ENCODE measurements around the gene SMKR1. TPM values are rescaled to one million over a fixed set of nuclear protein-coding genes. Genes with fewer than 3 reads are reported as not detected.
A peak's percentile ranks its signal among the peaks of the same experiment; 100 is the strongest.
"Not testable (repeated sequence)": the region's sequence is repeated elsewhere in the genome, so short reads cannot be mapped to it uniquely, and the experiment has no call there.

Gene SMKR1
- polyA plus RNA-seq, 1 donor from 2014 or later: 8.3 TPM

DNA sequence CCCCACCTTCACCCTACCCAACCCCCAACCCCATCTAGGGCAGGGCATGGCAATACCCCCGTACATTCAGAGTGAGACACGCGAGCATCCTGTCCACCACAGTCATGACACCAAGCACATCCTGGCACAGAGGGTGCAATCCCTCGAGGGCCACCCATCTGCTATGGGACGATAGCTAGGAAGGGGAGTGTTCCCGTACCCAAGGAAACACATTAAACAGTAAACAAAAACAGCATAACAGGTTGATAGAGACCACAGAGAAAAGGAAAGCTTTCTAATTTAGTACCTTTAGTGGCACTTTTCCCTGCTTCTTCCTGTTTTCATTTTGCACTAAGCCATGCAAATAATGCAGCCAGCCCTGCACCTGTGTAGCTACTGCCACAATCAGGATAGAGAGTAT lies 2.3 kb upstream of the SMKR1 start:
- H3K9me3 Mint-ChIP-seq: no peaks in the 10 kb centered on the region
- peaks cover 34 to 37% (median 36%) of the 10 kb centered on the region in 3 donors for H3K4me1 Mint-ChIP-seq
- no peaks in the 10 kb centered on the region for H3K27me3 Mint-ChIP-seq
- H3K4me3 Mint-ChIP-seq: peak overlapping the region; percentile 71 to 90 (median 88)
- peaks cover 4% of the 10 kb centered on the region for H3K36me3 Mint-ChIP-seq
- H3K27ac Mint-ChIP-seq: peak overlapping the region; percentile 95 to 97 (median 97)

DNA sequence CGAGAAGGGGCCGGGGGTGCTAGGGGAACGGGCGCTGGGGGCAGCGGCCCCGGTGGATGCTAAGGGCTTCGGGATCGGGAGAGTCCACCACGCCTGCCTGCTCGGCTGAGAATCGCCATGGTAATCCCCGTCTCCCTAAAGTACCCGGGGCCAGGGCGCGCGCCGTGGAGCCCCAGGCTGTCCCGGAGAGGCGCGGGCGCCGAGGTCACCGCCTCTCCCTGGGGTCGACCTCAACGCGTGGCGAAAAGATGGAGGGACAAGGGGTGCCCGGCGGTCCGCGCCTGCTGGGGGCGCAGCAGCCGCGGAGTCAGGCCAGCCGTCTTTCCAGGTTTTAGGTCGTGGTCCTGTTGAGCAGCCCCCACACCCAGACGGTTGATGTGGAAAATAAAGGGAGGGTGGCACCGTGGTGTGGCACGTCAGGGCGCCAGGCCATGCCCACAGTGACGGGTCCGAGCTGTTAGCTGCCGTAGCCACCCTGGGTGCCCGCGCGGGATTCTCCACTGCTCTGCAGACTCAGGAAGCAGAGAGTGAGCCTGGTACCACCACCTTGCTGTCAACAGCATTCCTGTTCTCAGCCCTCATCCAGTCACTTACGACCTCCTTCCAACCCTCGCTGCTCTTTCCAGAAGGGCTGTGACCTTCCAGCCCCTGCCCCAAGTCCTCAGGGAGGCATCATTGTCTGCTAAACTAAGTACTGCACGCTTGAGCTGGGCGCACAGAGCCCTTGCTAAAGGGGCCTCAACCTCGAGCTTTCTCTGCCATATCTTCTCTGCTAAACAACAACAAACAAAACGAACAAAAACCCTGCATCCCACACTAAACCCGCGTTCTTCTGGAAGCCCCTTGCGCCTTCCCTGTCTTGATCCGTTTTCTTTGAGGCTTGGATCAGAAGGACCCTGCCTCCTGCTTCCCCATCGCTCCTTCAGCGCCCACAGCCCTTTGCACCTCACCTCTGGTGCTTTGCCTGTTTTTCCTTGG lies 666 bp downstream of the SMKR1 start:
- Mint-ChIP-seq H3K4me1 (peaks cover 20 to 25% (median 21%) of the 10 kb centered on the region in 3 donors), H3K9me3 (no peaks in the 10 kb centered on the region)

DNA sequence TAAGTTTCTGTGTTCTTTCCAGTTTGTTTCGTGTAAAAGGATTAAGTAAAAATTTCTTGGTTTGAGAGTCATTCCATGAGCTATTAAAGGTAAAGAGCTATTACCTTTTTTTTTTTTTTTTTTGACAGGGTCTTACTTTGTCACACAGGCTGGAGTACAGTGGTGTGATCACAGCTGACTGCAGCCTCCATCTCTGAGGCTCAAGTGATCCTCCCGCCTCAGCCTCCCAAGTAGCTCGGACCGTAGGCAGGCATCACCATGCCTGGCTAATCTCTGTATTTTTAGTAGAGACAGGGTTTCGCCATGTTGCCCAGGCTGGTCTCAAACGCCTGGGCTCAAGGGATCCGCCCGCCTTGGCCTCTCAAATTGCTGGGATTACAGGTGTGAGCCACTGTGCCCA lies 1.4 kb downstream of the SMKR1 start:
- peak overlapping the region; percentile 87 to 93 (median 90) for H3K4me3 Mint-ChIP-seq
- no peaks in the 10 kb centered on the region for H3K9me3 Mint-ChIP-seq
- H3K27me3 Mint-ChIP-seq: no peaks in the 10 kb centered on the region
- H3K27ac Mint-ChIP-seq: peak overlapping the region; percentile 94 to 97 (median 95)
- peaks cover 2% of the 10 kb centered on the region for H3K36me3 Mint-ChIP-seq
- peaks cover 17 to 25% (median 21%) of the 10 kb centered on the region in 3 donors for H3K4me1 Mint-ChIP-seq

More for the DNA sequence above, 666 bp downstream of the SMKR1 start:
- Mint-ChIP-seq H3K36me3 (peaks cover 2% of the 10 kb centered on the region), H3K27me3 (no peaks in the 10 kb centered on the region), H3K27ac (peak overlapping the region; percentile 94 to 97 (median 95)), H3K4me3 (peak overlapping the region; percentile 87 to 93 (median 90))

DNA sequence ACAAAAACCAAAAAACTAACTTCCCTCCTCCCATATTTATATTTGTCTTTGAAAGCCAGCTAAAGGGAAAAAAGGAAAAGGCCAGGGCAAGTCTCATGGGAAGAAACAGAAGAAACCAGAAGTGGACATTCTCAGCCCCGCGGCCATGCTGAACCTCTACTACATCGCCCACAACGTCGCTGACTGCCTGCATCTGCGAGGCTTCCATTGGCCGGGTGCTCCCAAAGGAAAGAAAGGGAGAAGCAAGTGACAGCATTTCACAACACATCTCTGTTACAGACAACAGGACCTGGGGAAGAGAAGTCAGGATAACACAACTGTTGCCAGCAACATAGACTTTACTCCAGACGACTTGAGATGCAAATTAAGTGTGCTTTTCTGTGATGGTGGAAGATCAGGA lies 9.9 kb downstream of the SMKR1 start:
- H3K4me3 Mint-ChIP-seq: no peak overlapping the region

DNA sequence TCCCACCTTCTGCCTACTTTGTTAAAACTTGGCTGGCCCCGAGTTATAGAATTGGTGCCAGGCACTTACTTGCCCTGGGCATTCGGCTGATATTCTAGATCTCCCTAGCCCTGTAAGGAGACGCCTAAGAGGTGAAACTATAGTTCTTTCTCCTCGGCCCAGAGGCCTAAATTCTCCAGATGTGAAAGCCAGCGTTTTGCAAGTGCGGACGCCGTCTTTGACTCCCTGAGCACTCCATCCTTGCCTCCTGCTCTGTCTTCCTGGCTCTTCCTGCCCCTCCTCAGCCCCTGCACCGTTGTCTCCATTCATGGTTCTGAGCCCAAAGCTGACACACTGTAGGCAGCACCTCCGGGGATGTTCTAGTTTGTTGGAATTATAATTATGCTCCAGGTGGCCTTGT lies 11.2 kb downstream of the SMKR1 start:
- Mint-ChIP-seq H3K36me3 (peaks cover 8% of the 10 kb centered on the region), H3K4me3 (no peak overlapping the region), H3K9me3 (peaks cover 0 to 1% (median 0%) of the 10 kb centered on the region in 3 donors), H3K27ac (no peak overlapping the region), H3K27me3 (peaks cover 3% of the 10 kb centered on the region), H3K4me1 (peaks cover 0 to 4% (median 2%) of the 10 kb centered on the region in 3 donors)

More for the DNA sequence above, 9.9 kb downstream of the SMKR1 start:
- Mint-ChIP-seq H3K9me3 (peaks cover 0 to 1% (median 0%) of the 10 kb centered on the region in 3 donors), H3K4me1 (peaks cover 0 to 4% (median 2%) of the 10 kb centered on the region in 3 donors), H3K36me3 (peaks cover 8% of the 10 kb centered on the region), H3K27me3 (no peaks in the 10 kb centered on the region), H3K27ac (peak overlapping the region in 1 of 3 donors; percentile 22)

DNA sequence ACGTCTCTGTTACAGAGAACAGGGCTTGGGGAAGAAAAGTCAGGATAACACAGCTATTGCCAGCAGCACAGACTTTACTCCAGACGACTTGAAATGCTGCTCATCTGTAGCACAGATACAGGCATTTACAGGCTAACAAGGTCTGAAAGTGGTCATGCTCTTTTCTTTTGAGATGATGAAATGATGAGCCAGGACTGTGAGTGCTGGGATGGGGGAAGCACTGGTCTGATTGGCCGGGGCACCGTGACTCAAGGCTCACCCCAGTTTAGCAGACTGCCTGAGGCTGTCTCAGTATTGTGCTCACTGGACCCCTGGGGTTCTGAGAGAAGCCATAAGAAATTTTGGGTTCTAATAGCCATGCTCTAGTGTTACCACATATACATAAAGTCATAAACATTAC lies 12.4 kb downstream of the SMKR1 start:
- peak overlapping the region in 1 of 3 donors; percentile 74 for H3K27ac Mint-ChIP-seq
- H3K36me3 Mint-ChIP-seq: peaks cover 8% of the 10 kb centered on the region
- H3K9me3 Mint-ChIP-seq: peaks cover 0 to 1% (median 0%) of the 10 kb centered on the region in 3 donors
- H3K27me3 Mint-ChIP-seq: peaks cover 5% of the 10 kb centered on the region
- H3K4me1 Mint-ChIP-seq: peaks cover 0 to 4% (median 2%) of the 10 kb centered on the region in 3 donors
- H3K4me3 Mint-ChIP-seq: no peak overlapping the region

DNA sequence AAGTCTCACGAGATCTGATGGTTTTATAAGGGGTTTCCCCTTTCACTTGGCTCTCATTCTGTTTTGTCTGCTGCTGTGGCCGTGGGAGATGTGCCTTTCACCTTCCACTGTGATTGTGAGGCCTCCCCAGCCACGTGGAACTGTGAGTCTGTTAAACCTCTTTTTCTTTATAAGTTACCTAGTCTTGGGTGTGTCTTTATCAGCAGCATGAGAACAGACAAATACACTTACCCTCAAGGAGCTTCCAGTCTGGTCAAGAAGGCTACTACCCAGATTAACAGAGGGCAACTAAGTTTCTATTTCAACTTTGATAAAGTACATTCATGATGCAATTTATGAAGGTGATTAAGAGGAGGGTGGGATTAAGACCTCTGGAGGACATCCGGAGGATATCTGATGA lies 13.1 kb downstream of the SMKR1 start:
- no peak overlapping the region for H3K4me3 Mint-ChIP-seq
- peaks cover 0 to 1% (median 0%) of the 10 kb centered on the region in 3 donors for H3K9me3 Mint-ChIP-seq
- peaks cover 8% of the 10 kb centered on the region for H3K36me3 Mint-ChIP-seq
- peak overlapping the region in 1 of 3 donors; percentile 74 for H3K27ac Mint-ChIP-seq
- H3K27me3 Mint-ChIP-seq: peaks cover 7% of the 10 kb centered on the region
- peaks cover 0 to 4% (median 2%) of the 10 kb centered on the region in 3 donors for H3K4me1 Mint-ChIP-seq

DNA sequence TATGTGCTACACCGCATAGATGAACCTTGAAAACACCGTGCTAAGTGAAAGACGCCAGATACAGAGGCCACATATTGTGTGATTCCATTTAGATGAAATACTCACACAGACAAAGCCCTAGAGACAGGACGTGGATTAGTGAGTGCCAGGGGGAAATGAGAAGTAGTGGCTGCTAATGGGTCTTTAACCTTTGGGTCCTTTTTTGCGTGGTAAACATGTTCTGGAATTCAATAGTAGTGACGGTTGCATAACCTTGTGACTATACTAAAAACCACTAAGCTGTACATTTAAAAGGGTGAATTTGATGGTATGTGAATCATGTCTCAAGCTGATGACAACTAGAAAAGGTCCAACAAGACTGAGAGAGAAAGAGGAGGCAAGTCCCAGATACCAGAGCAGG lies 15.6 kb downstream of the SMKR1 start:
- Mint-ChIP-seq H3K9me3 (peaks cover 0 to 1% (median 0%) of the 10 kb centered on the region in 3 donors), H3K36me3 (peaks cover 7% of the 10 kb centered on the region), H3K4me1 (peaks cover 0 to 5% (median 2%) of the 10 kb centered on the region in 3 donors), H3K27ac (no peak overlapping the region), H3K4me3 (no peak overlapping the region), H3K27me3 (peaks cover 21% of the 10 kb centered on the region)

DNA sequence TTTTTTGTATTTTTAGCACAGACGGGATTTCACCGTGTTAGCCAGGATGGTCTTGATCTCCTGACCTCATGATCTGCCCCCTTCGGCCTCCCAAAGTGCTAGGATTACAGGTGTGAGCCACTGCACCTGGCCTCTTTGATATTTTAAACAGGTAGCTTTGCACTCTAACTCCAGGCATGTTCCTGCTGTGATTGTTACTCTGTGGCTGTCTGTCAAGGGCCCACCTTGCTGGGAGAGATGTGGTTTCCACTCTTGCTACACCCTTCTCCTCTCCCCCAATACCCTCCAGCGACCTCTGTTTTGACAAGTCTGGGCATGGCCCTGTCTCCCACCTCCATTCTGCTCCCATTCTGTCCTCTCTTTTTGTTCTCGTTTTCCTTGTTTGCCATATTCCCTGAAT lies 17.1 kb downstream of the SMKR1 start:
- Mint-ChIP-seq H3K27ac (no peak overlapping the region), H3K36me3 (peaks cover 7% of the 10 kb centered on the region), H3K27me3 (peaks cover 21% of the 10 kb centered on the region), H3K4me3 (no peak overlapping the region), H3K4me1 (peaks cover 0 to 5% (median 2%) of the 10 kb centered on the region in 3 donors), H3K9me3 (peaks cover 0 to 1% (median 0%) of the 10 kb centered on the region in 3 donors)

DNA sequence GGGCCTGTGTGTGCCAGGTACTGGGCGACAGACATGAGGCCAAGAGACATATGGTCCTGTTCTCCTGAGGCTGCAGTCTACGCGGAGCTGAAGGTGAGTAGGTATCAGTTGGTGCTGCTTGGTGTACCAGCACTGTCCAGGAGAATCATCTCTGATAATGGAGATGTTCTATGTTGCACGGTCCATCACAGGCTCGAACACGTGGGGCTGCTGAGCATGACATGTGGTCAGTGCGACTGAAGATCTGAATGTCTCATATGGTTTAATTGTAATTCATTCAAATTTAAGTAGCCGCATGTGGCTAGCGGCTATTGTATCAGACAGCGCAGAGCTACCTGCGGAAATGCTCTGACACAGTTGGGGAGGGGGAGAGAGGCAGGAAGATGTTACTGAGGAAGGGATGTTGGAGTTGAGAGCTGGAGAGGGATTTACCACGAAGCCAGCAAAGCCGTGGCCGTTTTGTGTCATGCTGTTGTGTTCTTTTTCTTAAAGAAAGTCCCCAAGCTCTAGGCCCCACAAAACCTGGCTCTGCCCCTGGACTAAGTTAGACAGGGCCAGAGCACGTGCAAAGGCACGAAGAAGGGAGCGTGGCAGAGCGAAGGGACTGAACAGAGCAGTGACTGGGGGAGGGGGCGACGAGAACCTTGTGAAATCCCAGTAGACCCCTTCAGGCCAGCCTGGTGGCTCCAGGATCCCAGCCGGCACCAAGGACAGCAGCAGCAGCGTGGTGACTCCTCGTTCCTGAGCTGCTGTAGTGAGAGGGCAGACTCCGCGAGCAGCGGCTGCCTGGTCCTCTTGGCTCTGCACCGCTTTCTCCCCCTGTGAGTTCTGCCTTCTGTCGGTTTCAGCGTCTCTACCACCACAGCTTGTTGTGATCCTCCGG lies 20.0 kb downstream of the SMKR1 start:
- Mint-ChIP-seq H3K4me3 (no peak overlapping the region), H3K27me3 (peaks cover 31% of the 10 kb centered on the region), H3K27ac (peak overlapping the region in 1 of 3 donors; percentile 36)

DNA sequence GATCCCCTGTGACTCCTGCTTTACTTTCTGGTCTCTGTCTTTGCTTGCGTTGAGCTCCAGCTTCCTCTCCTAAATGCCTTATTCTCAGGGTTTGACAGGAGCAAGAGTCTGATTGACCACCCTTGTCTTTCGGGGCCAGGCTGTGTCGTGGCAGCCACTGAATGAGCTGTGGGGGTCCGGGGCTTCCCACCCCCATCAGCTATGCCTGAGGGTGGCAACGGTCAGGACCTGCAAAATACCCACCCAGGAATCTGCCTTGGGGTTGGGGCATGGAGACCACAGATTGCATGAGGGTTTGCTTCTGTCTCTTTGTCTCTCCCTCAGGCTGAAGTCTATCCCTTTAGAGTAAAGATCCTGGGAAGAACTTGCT lies 20.6 kb downstream of the SMKR1 start:
- Mint-ChIP-seq H3K27me3 (peaks cover 30% of the 10 kb centered on the region), H3K4me1 (peaks cover 0 to 7% (median 4%) of the 10 kb centered on the region in 3 donors), H3K36me3 (no peaks in the 10 kb centered on the region), H3K27ac (no peak overlapping the region), H3K4me3 (no peak overlapping the region), H3K9me3 (no peaks in the 10 kb centered on the region)

More for the DNA sequence above, 20.0 kb downstream of the SMKR1 start:
- no peaks in the 10 kb centered on the region for H3K9me3 Mint-ChIP-seq
- peaks cover 0 to 7% (median 4%) of the 10 kb centered on the region in 3 donors for H3K4me1 Mint-ChIP-seq
- H3K36me3 Mint-ChIP-seq: no peaks in the 10 kb centered on the region

DNA sequence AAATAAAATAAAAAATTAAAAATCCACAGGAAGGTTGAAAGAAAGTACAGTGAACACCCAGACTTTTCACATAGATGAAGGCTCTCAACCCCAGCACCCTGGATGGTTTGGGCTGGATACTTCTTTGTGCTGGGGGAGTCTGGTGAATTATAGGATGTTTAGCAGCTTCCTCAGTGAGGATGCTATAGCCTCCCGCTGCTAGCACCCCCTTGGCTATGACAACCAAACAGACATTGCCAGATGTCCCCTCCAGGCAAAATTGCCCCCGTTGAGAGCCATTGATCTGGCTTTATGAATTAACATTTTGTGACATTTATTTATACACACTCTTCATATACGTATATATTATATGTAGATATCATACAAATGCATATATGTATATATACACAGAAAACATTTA lies 21.6 kb downstream of the SMKR1 start:
- peaks cover 28% of the 10 kb centered on the region for H3K27me3 Mint-ChIP-seq
- H3K36me3 Mint-ChIP-seq: no peaks in the 10 kb centered on the region
- no peak overlapping the region for H3K4me3 Mint-ChIP-seq
- H3K4me1 Mint-ChIP-seq: peaks cover 0 to 7% (median 4%) of the 10 kb centered on the region in 3 donors
- no peak overlapping the region for H3K27ac Mint-ChIP-seq
- H3K9me3 Mint-ChIP-seq: no peaks in the 10 kb centered on the region

DNA sequence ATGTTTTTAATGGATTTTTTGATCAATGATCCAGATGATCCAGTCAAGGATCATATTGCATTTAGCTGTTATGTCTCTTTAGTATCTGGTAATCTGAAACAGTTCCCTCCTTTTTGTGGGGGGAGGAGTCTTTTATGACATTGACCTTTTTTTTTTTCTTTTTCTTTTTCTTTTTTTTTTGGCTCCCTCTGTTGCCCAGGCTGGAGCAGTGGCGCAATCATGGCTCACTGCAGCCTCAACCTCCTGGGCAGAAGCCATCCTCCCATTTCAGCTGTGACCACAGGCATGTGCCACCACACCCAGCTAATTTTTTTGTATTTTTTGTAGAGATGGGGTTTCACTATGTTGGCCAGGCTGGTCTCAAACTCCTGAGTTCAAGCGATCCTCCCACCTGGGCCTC lies 22.1 kb downstream of the SMKR1 start:
- peaks cover 28% of the 10 kb centered on the region for H3K27me3 Mint-ChIP-seq
- H3K4me1 Mint-ChIP-seq, H3K36me3 Mint-ChIP-seq, H3K4me3 Mint-ChIP-seq, H3K27ac Mint-ChIP-seq, H3K9me3 Mint-ChIP-seq: not testable (repeated sequence)

DNA sequence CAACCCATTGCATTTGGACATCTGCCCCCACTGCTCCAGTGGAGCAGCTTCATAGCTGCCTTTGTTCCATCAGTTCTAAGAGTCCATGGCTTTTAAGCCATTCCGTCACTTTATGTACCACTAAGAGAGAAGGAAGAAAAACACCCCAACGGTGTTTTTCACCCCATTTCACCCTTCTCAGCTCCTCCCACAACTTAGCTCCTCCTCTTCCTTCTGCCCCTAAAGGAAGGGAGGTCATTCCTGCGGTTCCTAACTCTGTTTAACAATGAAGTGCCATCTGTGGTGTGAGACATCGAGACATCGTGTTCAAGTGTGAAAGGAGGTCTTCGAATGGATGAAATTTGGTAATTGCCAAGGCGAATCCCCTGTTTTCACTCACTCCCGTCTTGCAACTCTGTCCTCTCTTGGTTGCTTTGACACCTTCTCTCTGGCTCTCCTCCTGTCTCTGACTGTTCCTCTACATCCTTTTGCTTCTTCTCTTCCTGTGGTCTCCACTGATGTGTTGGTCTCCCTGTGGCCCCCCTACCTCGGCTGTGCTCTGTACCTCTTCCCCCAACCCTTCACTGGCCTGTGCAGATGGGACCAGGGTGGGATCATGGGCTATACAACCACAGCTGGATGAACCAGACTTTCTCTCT lies 23.0 kb downstream of the SMKR1 start:
- Mint-ChIP-seq H3K9me3 (no peaks in the 10 kb centered on the region), H3K4me3 (peak overlapping the region in 1 of 4 donors; percentile 49), H3K36me3 (no peaks in the 10 kb centered on the region), H3K4me1 (peaks cover 0 to 7% (median 4%) of the 10 kb centered on the region in 3 donors), H3K27ac (peak overlapping the region in 1 of 3 donors; percentile 58), H3K27me3 (peaks cover 24% of the 10 kb centered on the region)

All from IgD-negative memory B cell (primary cell).